GM21723 (cell line): Measurements from ENCODE around the gene FRMD4A.

Experiments
- ATAC-seq: cut with Tn5 transposase; IDR thresholded peaks from one replicate; pipeline ENCODE4 v1.9.1; 2021; ENCODE audit warnings: mild to moderate bottlenecking, moderate library complexity; ENCODE audit not compliant: unreplicated experiment

Gene FRMD4A

GRCh38 chr10:14345262-14345661 is 14.5 kb upstream of the FRMD4A start:
- no peak for ATAC-seq

GRCh38 chr10:14340051-14340744 is 9.5 kb upstream of the FRMD4A start:
- ATAC-seq = no peak

- no peak for ATAC-seq
Observed at GRCh38 chr10:14336736-14337135, 6.0 kb upstream of the FRMD4A start.

GRCh38 chr10:14334771-14335170 is 4.0 kb upstream of the FRMD4A start:
- ATAC-seq = no peak

GRCh38 chr10:14333606-14334005 is 2.9 kb upstream of the FRMD4A start:
- no peak for ATAC-seq

GRCh38 chr10:14332903-14333302 is 2.2 kb upstream of the FRMD4A start:
- no peak for ATAC-seq

- ATAC-seq = no peak
Observed at GRCh38 chr10:14329746-14330173, 964 bp downstream of the FRMD4A start.

- ATAC-seq = no peak
Observed at GRCh38 chr10:14328881-14329672, 1.6 kb downstream of the FRMD4A start.

- no peak for ATAC-seq
Observed at GRCh38 chr10:14327527-14327926, 3.2 kb downstream of the FRMD4A start.

- no peak for ATAC-seq
Observed at GRCh38 chr10:14326581-14326980, 4.1 kb downstream of the FRMD4A start.

GRCh38 chr10:14325325-14325955 is 5.3 kb downstream of the FRMD4A start:
- no peak for ATAC-seq

GRCh38 chr10:14322526-14323188 is 8.1 kb downstream of the FRMD4A start:
- no peak for ATAC-seq

GRCh38 chr10:14318007-14318406 is 12.7 kb downstream of the FRMD4A start:
- no peak for ATAC-seq

- ATAC-seq = no peak
Observed at GRCh38 chr10:14312014-14312413, 18.7 kb downstream of the FRMD4A start.

GRCh38 chr10:14311206-14311957 is 19.3 kb downstream of the FRMD4A start:
- ATAC-seq = no peak

GRCh38 chr10:14309593-14309992 is 21.1 kb downstream of the FRMD4A start:
- ATAC-seq = no peak

GRCh38 chr10:14306190-14306589 is 24.5 kb downstream of the FRMD4A start:
- no peak for ATAC-seq

GRCh38 chr10:14304046-14304445 is 26.7 kb downstream of the FRMD4A start:
- no peak for ATAC-seq

GRCh38 chr10:14302035-14302434 is 28.7 kb downstream of the FRMD4A start:
- no peak for ATAC-seq

GRCh38 chr10:14299556-14299955 is 31.2 kb downstream of the FRMD4A start:
- ATAC-seq = no peak
